ENCODE data around the gene EPHB1.
"Not testable (repeated sequence)": the region's sequence is repeated elsewhere in the genome, so short reads cannot be mapped to it uniquely, and the experiment has no call there.

Gene EPHB1

GRCh38 chr3:135017003-135017893 lies 222.2 kb downstream of the EPHB1 start:
- in situ Hi-C loops (cut with HindIII; ENCODE audit: low pct_ligation_motif_present, low sequenced_read_pairs) = no loop called here
- Histone ChIP-seq H3K27ac (no peak overlapping the region), H3K4me3 (ENCODE audit: low read depth, low read length) (no peak overlapping the region), H3K27me3 (replicated peaks) (no peaks in the 10 kb centered on the region), H3K36me3 (replicated peaks) (no peaks in the 10 kb centered on the region)
- no peak for TF ChIP-seq CTCF (IDR thresholded peaks at IDR 0.05; ENCODE audit: low read depth, low read length, missing control alignments)
- DNase-seq = no peak

- DNase-seq = no peak
- Histone ChIP-seq H3K4me3 (ENCODE audit: low read depth, low read length) (no peak overlapping the region), H3K27ac (no peak overlapping the region), H3K27me3 (replicated peaks) (no peaks in the 10 kb centered on the region), H3K36me3 (replicated peaks) (no peaks in the 10 kb centered on the region)
- in situ Hi-C loops (cut with HindIII; ENCODE audit: low pct_ligation_motif_present, low sequenced_read_pairs) = no loop called here
- TF ChIP-seq CTCF (IDR thresholded peaks at IDR 0.05; ENCODE audit: low read depth, low read length, missing control alignments) = no peak
Measured at GRCh38 chr3:135018149-135018923, 223.3 kb downstream of the EPHB1 start.

- no peak for TF ChIP-seq CTCF (IDR thresholded peaks at IDR 0.05; ENCODE audit: low read depth, low read length, missing control alignments)
- in situ Hi-C loops (cut with HindIII; ENCODE audit: low pct_ligation_motif_present, low sequenced_read_pairs) = no loop called here
- no peaks in the 10 kb centered on the region for H3K36me3 ChIP-seq (replicated peaks)
- H3K27me3 ChIP-seq (replicated peaks) = no peaks in the 10 kb centered on the region
- no peak overlapping the region for H3K27ac ChIP-seq
- DNase-seq = no peak
- H3K4me3 ChIP-seq (ENCODE audit: low read depth, low read length) = no peak overlapping the region
Measured at GRCh38 chr3:135020181-135020580, 225.1 kb downstream of the EPHB1 start.

- no peak overlapping the region for H3K4me3 ChIP-seq (ENCODE audit: low read depth, low read length)
- H3K36me3 ChIP-seq (replicated peaks) = no peaks in the 10 kb centered on the region
- H3K27me3 ChIP-seq (replicated peaks) = no peaks in the 10 kb centered on the region
- in situ Hi-C loops (cut with HindIII; ENCODE audit: low pct_ligation_motif_present, low sequenced_read_pairs) = no loop called here
- H3K27ac ChIP-seq = no peak overlapping the region
- no peak for TF ChIP-seq CTCF (IDR thresholded peaks at IDR 0.05; ENCODE audit: low read depth, low read length, missing control alignments)
- no peak for DNase-seq
Measured at GRCh38 chr3:135023996-135024658, 229.1 kb downstream of the EPHB1 start.

- H3K36me3 ChIP-seq (replicated peaks); H3K27me3 ChIP-seq (replicated peaks); H3K27ac ChIP-seq; H3K4me3 ChIP-seq (ENCODE audit: low read depth, low read length); in situ Hi-C loops (cut with HindIII; ENCODE audit: low pct_ligation_motif_present, low sequenced_read_pairs); DNase-seq: not testable (repeated sequence)
Measured at GRCh38 chr3:135030768-135031615, 235.9 kb downstream of the EPHB1 start.

Data from brain microvascular endothelial cell (primary cell).